Kidney (tissue), 14 donors: ENCODE results near the gene ATXN7L1. TPM values are rescaled to one million over a fixed set of nuclear protein-coding genes. Genes with fewer than 3 reads are reported as not detected.

Experiments
- DNase-seq, 5 donors: peaks; one replicate each; pipeline ENCODE4 v3.0.0-alpha.2; 2013 to 2020
- FAIRE-seq: peaks from 2 replicates; lab custom pipeline; 2012; peaks lifted over from hg19 to GRCh38; lab: Jason Lieb, UNC
- H3K27ac ChIP-seq, 2 donors: one replicate each; pipeline ENCODE4 v1.7.0; 2013; ENCODE audit warnings: low read depth in 2 of 2, low read length in 2 of 2, inconsistent platforms in 1 of 2
- H3K27me3 ChIP-seq: one replicate; pipeline ENCODE4 v1.7.1; 2013; ENCODE audit warnings: low read length, inconsistent platforms; ENCODE audit not compliant: control insufficient read depth, insufficient read depth
- H3K36me3 ChIP-seq, 3 donors: one replicate each; pipeline versions ENCODE4 v1.7.0 to v1.7.1; 2013; ENCODE audit warnings: low read length in 3 of 3, control low read depth in 1 of 3, inconsistent platforms in 1 of 3; ENCODE audit not compliant: insufficient read depth in 3 of 3, control insufficient read depth in 2 of 3
- H3K4me1 ChIP-seq, 3 donors: one replicate each; pipeline versions ENCODE4 v1.7.0 to v1.7.1; 2013; ENCODE audit warnings: low read length in 3 of 3, inconsistent platforms in 1 of 3, low read depth in 1 of 3; ENCODE audit not compliant: control insufficient read depth in 2 of 3, insufficient read depth in 2 of 3
- H3K4me3 ChIP-seq, 3 donors: one replicate each; pipeline versions ENCODE4 v1.7.0 to v1.8.1; 2013; ENCODE audit warnings: low read length in 3 of 3, control low read depth in 1 of 3, inconsistent platforms in 1 of 3
- H3K9ac ChIP-seq, 3 donors: one replicate each; pipeline versions ENCODE4 v1.7.0 to v1.7.1; 2013; ENCODE audit warnings: low read length in 3 of 3, control low read depth in 1 of 3, inconsistent platforms in 1 of 3
- H3K9me3 ChIP-seq, 3 donors: one replicate each; pipeline versions ENCODE4 v1.7.0 to v1.7.1; 2013; ENCODE audit warnings: low read length in 3 of 3, control low read depth in 1 of 3, inconsistent platforms in 1 of 3; ENCODE audit not compliant: control insufficient read depth in 2 of 3, insufficient read depth in 1 of 3
- CTCF ChIP-seq: IDR thresholded peaks from 3 replicates; pipeline ENCODE4 v1.5.1; 2012; ENCODE audit warnings: mild to moderate bottlenecking, moderate library complexity, borderline replicate concordance; ENCODE audit not compliant: insufficient read depth; ENCODE audit errors: extremely low read depth
- intact Hi-C: fragments of 100-400 bp; cut with DNase I; formaldehyde crosslinking; loops from one replicate; pipeline ENCODE4 v1.11.1; 2022
- polyA plus RNA-seq: library from polyadenylated mRNA; stranded (reverse); fragments of 350-450 nt; fragmentation: Illumina TruSeq; extraction: RNeasy Lipid Tissue Mini Kit (QIAGEN cat#74804); gene quantifications from one replicate; pipeline ENCODE4 v1.2.3, GENCODE V29; 2014; ENCODE audit warnings: low read depth, low replicate concordance; ENCODE audit not compliant: insufficient read depth
- total RNA-seq: library from RNA; stranded (reverse); fragmentation: NEBNext Ultra II Directional; extraction: Animal tissue kit (Norgen Biotek cat#: 25700); gene quantifications from one replicate; pipeline ENCODE4 v1.2.1, GENCODE V29; 2021
- donor health status: control.
- donor health status: control.
- donor health status: control.
- donor health status: control.
- donor health status: control.
- donor health status: DM: yes; HTN: yes; CAD: no.
- donor health status: Normal renal cell carcinoma (clear cell type).

Gene ATXN7L1
- total and polyA plus RNA-seq, 2 donors from 2014 or later = 12.5 to 18.5 TPM

GRCh38 chr7:105662998-105663397 is 213.4 kb downstream of the ATXN7L1 start:
- TF ChIP-seq CTCF = no peak
- no peak overlapping the region for H3K4me3 ChIP-seq
- no peak for FAIRE-seq

GRCh38 chr7:105661625-105662024 is 214.8 kb downstream of the ATXN7L1 start:
- Histone ChIP-seq H3K4me3 (no peak overlapping the region), H3K4me1 (no peaks in the 10 kb centered on the region), H3K36me3 (peaks cover 0 to 20% (median 7%) of the 10 kb centered on the region in 3 donors), H3K9ac (no peak overlapping the region), H3K27me3 (no peaks in the 10 kb centered on the region), H3K9me3 (no peaks in the 10 kb centered on the region), H3K27ac (no peak overlapping the region)
- no peak for FAIRE-seq
- intact Hi-C loops = no loop called here
- no peak for TF ChIP-seq CTCF
- no peak for DNase-seq

More at GRCh38 chr7:105662998-105663397, 213.4 kb downstream of the ATXN7L1 start:
- Histone ChIP-seq H3K9me3 (no peaks in the 10 kb centered on the region), H3K9ac (no peak overlapping the region), H3K4me1 (no peaks in the 10 kb centered on the region), H3K36me3 (peaks cover 0 to 20% (median 7%) of the 10 kb centered on the region in 3 donors), H3K27ac (no peak overlapping the region), H3K27me3 (no peaks in the 10 kb centered on the region)
- intact Hi-C loops = no loop called here
- no peak for DNase-seq

GRCh38 chr7:105656922-105657521 is 219.4 kb downstream of the ATXN7L1 start:
- FAIRE-seq = no peak

More at GRCh38 chr7:105656922-105657521, 219.4 kb downstream of the ATXN7L1 start:
- intact Hi-C loops = no loop called here
- Histone ChIP-seq H3K4me3 (no peak overlapping the region), H3K27ac (no peak overlapping the region), H3K9ac (no peak overlapping the region), H3K36me3 (peaks cover 0 to 15% (median 2%) of the 10 kb centered on the region in 3 donors), H3K9me3 (no peaks in the 10 kb centered on the region), H3K4me1 (peaks cover 0 to 10% (median 10%) of the 10 kb centered on the region in 3 donors), H3K27me3 (no peaks in the 10 kb centered on the region)
- DNase-seq = peak in 1 of 5 donors; percentile 27
- TF ChIP-seq CTCF = peak; percentile 53
